Esophagus muscularis mucosa (tissue), 4 donors: ENCODE data around the gene KIAA0825. TPM values are rescaled to one million over a fixed set of nuclear protein-coding genes. Genes with fewer than 3 reads are reported as not detected.

Experiments used
- DNase-seq: peaks from one replicate; pipeline ENCODE4 v3.0.0-alpha.2; 2017; ENCODE audit errors: extremely low spot score
- H3K27ac ChIP-seq, 4 donors: fragments of 200-600 bp; sonication (generic); replicated peaks in 1 of 4; 1 replicate in 3 of 4; 2 replicates in 1 of 4; pipeline ENCODE4 v1.5.1; 2016 to 2019; ENCODE audit warnings: mild to moderate bottlenecking in 1 of 4
- H3K27me3 ChIP-seq, 4 donors: fragments of 200-600 bp; sonication (generic); one replicate each; pipeline versions ENCODE4 v1.5.1 to v1.6.0; 2016 to 2019
- H3K36me3 ChIP-seq, 4 donors: fragments of 200-600 bp; sonication (generic); one replicate each; pipeline ENCODE4 v1.5.1; 2016 to 2019
- H3K4me1 ChIP-seq, 4 donors: fragments of 200-600 bp; sonication (generic); one replicate each; pipeline ENCODE4 v1.5.1; 2016 to 2019
- H3K4me3 ChIP-seq, 4 donors: fragments of 200-600 bp; sonication (generic); 1 replicate in 2 of 4; 2 replicates in 2 of 4; pipeline ENCODE4 v1.5.1; 2016 to 2019; ENCODE audit warnings: mild to moderate bottlenecking in 4 of 4, moderate library complexity in 1 of 4
- H3K9me3 ChIP-seq, 4 donors: fragments of 200-600 bp; sonication (generic); 1 replicate in 3 of 4; 2 replicates in 1 of 4; pipeline ENCODE4 v1.5.1; 2016 to 2019
- EP300 ChIP-seq: sonication (generic); formaldehyde crosslinking; IDR thresholded peaks from one replicate; pipeline ENCODE4 v1.6.1; 2017; ENCODE audit warnings: antibody characterized with exemption
- POLR2A ChIP-seq: fragments of 450-650 bp; IDR thresholded peaks from one replicate; pipeline ENCODE4 v1.6.1; 2017; ENCODE audit warnings: antibody characterized with exemption, moderate library complexity, mild to moderate bottlenecking, low read depth
- POLR2AphosphoS5 ChIP-seq, 2 donors: sonication (generic); formaldehyde crosslinking; IDR thresholded peaks; one replicate each; pipeline ENCODE4 v1.6.1; 2017; ENCODE audit warnings: antibody characterized with exemption in 2 of 2
- WGBS: methylation state at CpG from one replicate; pipeline ENCODE4 v1.1.5; 2018; 5-methylcytosine and 5-hydroxymethylcytosine counted together
- intact Hi-C: fragments of 100-400 bp; cut with DNase I; formaldehyde crosslinking; loops from one replicate; pipeline ENCODE4 v1.15.1; 2023
- total RNA-seq, 4 donors: library from RNA; depleted of rRNA; stranded (reverse); fragments of >200 nt; gene quantifications; one replicate each; pipeline versions ENCODE4 v1.1.0 to v1.2.1, GENCODE V29; 2016
- TF ChIP-seq, protein P1 (sequence below), 3 experiments: fragments of 200-600 bp in 2 of 3; fragments of 450-650 bp in 1 of 3; sonication (generic) in 2 of 3; IDR thresholded peaks; one replicate each; pipeline ENCODE4 v1.5.1; 2017 to 2019; ENCODE audit warnings: antibody characterized with exemption in 3 of 3, mild to moderate bottlenecking in 2 of 3, moderate library complexity in 1 of 3

The KIAA0825 gene
- total RNA-seq, 4 donors from 2014 or later, result 2.3 to 4.2 (median 2.9) TPM

DNA sequence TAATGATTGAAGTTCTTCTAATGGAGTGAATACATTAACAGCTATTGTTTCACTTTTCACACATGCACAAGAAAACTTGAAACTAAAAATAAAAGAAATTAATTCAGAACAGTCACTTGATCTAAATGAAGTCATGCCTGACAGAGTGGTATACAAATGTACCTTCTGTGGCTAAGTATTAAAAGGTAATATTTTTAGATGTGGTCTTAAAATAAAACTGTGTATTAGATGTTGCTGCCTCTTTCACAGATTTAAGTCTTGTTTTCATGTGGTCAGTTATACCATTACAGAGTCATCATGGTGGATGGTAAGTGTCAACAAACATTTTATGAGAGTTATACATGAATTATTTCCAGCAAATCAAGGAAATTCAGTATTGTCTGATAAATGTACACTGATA lies 47.0 kb downstream of the KIAA0825 start:
- Histone ChIP-seq H3K9me3 (no peaks in the 10 kb centered on the region), H3K27ac (no peak overlapping the region), H3K4me3 (no peak overlapping the region), H3K36me3 (no peaks in the 10 kb centered on the region), H3K27me3 (no peaks in the 10 kb centered on the region), H3K4me1 (no peaks in the 10 kb centered on the region)
- intact Hi-C loops, result no loop called here
- no peak for TF ChIP-seq POLR2A
- TF ChIP-seq POLR2AphosphoS5 (IDR thresholded peaks at IDR 0.05), result no peak
- TF ChIP-seq, protein P1, sequence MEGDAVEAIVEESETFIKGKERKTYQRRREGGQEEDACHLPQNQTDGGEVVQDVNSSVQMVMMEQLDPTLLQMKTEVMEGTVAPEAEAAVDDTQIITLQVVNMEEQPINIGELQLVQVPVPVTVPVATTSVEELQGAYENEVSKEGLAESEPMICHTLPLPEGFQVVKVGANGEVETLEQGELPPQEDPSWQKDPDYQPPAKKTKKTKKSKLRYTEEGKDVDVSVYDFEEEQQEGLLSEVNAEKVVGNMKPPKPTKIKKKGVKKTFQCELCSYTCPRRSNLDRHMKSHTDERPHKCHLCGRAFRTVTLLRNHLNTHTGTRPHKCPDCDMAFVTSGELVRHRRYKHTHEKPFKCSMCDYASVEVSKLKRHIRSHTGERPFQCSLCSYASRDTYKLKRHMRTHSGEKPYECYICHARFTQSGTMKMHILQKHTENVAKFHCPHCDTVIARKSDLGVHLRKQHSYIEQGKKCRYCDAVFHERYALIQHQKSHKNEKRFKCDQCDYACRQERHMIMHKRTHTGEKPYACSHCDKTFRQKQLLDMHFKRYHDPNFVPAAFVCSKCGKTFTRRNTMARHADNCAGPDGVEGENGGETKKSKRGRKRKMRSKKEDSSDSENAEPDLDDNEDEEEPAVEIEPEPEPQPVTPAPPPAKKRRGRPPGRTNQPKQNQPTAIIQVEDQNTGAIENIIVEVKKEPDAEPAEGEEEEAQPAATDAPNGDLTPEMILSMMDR (IDR thresholded peaks at IDR 0.05), result no peak
- no peak for DNase-seq

DNA sequence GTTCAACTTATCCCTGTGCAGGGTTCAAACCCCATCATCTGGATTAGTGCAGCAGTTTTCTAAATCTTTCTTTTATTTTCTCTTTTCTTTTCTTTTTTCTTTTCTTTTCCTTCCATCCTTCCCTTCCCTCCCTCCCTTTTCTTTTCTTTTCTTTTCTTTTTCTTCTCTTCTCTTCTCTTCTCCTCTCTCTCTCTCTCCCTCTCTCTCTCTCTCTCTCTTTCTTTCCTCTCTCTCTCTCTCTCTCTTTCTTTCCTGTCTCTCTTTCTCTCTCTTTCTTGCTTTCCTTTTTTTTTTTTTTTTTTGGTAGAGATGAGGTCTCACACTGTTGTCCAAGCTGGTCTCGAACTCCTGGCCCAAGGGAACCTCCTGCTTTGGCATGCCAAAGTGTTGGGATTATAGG lies 53.6 kb downstream of the KIAA0825 start:
- Histone ChIP-seq H3K36me3 (no peaks in the 10 kb centered on the region), H3K4me1 (no peaks in the 10 kb centered on the region), H3K27me3 (no peaks in the 10 kb centered on the region), H3K27ac (no peak overlapping the region), H3K4me3 (no peak overlapping the region), H3K9me3 (no peaks in the 10 kb centered on the region)
- intact Hi-C loops, result no loop called here
- WGBS, result 100% methylated on average over 1 of the region's 1 CpG
- TF ChIP-seq EP300 (no peak), POLR2A (no peak), POLR2AphosphoS5 (IDR thresholded peaks at IDR 0.05) (no peak)
- TF ChIP-seq, protein P1 (IDR thresholded peaks at IDR 0.05), result no peak
- DNase-seq, result no peak

GRCh38 chr5:94562327-94562971 lies 56.0 kb downstream of the KIAA0825 start:
- TF ChIP-seq POLR2A (no peak), POLR2AphosphoS5 (IDR thresholded peaks at IDR 0.05) (no peak), EP300 (no peak)
- TF ChIP-seq, protein P1 (IDR thresholded peaks at IDR 0.05), result no peak
- Histone ChIP-seq H3K4me1 (no peaks in the 10 kb centered on the region), H3K9me3 (no peaks in the 10 kb centered on the region), H3K4me3 (no peak overlapping the region), H3K27me3 (no peaks in the 10 kb centered on the region), H3K36me3 (no peaks in the 10 kb centered on the region), H3K27ac (no peak overlapping the region)
- 89% methylated on average over 2 of the region's 2 CpGs for WGBS
- intact Hi-C loops, result no loop called here
- no peak for DNase-seq

DNA sequence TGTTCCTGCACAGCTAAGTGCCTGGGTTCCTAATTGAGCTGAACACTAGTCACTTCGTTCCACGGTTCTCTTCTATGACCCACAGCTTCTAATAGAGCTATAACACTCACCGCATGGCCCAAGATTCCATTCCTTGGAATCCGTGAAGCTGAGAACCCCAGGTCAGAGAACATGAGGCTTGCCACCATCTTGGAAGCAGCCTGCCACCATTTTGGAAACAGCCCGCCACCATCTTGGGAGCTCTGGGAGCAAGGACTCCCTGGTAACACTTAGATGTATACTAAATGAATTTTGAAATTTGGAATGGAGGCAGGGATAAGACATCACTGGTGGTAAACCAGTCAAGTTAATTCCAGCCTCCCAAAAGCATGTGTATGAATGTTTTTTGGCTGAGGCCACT lies 60.4 kb downstream of the KIAA0825 start:
- no peak for DNase-seq
- intact Hi-C loops, result no loop called here

DNA sequence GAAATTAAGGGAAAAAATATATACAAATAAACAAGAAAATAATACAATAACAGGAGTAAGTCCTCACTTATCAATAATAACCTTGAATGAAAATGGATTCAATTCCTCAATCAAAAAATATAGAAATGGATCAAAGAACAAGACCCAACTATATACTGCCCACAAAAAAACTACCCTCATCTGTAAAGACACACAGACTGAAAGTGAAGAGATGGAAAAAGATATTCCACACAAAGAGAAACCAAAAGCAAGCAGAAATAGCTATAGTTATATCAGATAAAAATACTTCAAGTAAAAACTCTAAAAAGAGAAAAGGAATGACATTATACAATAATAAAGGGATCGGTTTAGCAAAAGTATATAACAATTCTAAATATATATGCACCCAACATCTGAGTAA lies 66.5 kb downstream of the KIAA0825 start:
- TF ChIP-seq POLR2A (no peak), EP300 (no peak), POLR2AphosphoS5 (IDR thresholded peaks at IDR 0.05) (no peak)
- TF ChIP-seq, protein P1 (IDR thresholded peaks at IDR 0.05), result no peak
- Histone ChIP-seq H3K4me1 (no peaks in the 10 kb centered on the region), H3K4me3 (no peak overlapping the region), H3K9me3 (no peaks in the 10 kb centered on the region), H3K36me3 (no peaks in the 10 kb centered on the region), H3K27me3 (no peaks in the 10 kb centered on the region), H3K27ac (no peak overlapping the region)
- intact Hi-C loops, result no loop called here
- 85% methylated on average over 1 of the region's 1 CpG for WGBS
- DNase-seq, result no peak

More for the DNA sequence above, 60.4 kb downstream of the KIAA0825 start:
- TF ChIP-seq POLR2A (no peak), POLR2AphosphoS5 (IDR thresholded peaks at IDR 0.05) (no peak), EP300 (no peak)
- Histone ChIP-seq H3K27me3 (no peaks in the 10 kb centered on the region), H3K4me3 (no peak overlapping the region), H3K36me3 (no peaks in the 10 kb centered on the region), H3K27ac (no peak overlapping the region), H3K9me3 (no peaks in the 10 kb centered on the region), H3K4me1 (no peaks in the 10 kb centered on the region)
- 98% methylated on average over 5 of the region's 5 CpGs for WGBS
